SH-SY5Y (cell line): ENCODE results near the gene SCIMP.

Experiments
- GATA2 ChIP-seq: IDR thresholded peaks from 2 replicates; pipeline ENCODE4 v1.6.1; 2011; ENCODE audit warnings: mild to moderate bottlenecking, low read depth, low read length
- GATA3 ChIP-seq: IDR thresholded peaks from 2 replicates; pipeline ENCODE4 v1.6.1; 2011; ENCODE audit warnings: low read depth, mild to moderate bottlenecking, low read length, moderate library complexity

- no peak for TF ChIP-seq GATA2
- no peak for TF ChIP-seq GATA3
Measured at GRCh38 chr17:5179003-5179402, 55.7 kb downstream of the SCIMP start.
